ENCODE data around the gene CCNT1.
"Not testable (repeated sequence)": the region's sequence is repeated elsewhere in the genome, so short reads cannot be mapped to it uniquely, and the experiment has no call there.

The CCNT1 gene

DNA sequence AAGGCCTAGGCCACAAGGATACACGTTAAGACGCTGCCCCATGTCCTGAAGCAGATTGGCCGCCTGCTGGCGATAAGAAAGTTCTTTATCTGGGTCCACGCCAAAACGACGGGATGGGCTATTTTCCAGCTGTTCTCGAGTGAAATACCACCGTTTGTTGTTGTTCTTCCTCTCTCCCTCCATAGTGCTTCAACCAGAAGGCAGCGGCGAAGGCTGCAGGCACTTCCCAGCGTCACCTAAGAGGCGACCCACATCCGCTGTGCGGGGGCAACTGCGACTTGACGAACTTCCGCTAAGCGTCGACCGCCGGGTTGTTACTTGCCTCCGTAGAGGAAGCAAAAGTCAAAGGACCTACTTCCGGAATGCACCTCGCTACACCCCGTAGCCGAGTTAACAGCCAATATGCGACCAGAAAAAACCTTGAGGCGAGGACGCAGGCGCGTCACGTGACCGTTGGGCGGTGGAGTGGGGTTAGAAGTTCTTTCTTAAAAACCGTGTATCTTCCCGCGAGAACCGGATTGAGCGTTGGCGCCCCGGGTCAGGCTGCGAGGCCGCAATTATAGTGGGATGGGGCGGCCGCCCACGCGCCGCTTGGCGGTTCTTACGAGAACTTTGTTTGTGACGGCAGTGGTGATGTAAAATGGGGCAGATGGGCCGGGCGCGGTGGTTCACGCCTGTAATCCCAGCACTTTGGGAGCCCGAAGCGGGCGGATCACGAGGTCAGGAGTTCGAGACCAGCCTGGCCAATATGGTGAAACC is at the start of gene CCNT1:
TSS of gene CCNT1 (minus strand) at position 215 of the 759 bp plus-strand sequence. CDS start at position 183, 32 bp downstream.
- peak; percentile 98 for DNase-seq

DNA sequence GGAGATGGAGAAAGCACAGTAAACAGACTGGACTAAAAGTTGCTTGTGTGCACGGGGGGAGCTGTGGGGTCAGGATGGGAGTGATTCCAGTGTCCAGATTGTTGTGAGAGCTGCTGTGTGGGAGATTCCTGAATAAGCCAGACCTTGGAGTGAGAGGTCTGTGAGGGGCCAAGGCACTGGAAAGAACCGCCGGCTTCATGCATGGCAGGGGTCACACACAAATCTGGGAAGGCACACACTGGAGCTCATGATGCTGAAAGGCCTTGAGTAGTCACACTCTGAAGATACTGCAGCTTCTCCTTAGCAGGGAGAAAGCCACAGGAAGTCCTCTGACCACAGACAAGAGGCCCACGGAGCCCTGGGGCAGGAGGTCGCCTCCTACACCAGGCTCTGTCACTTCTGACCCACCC is 49.3 kb upstream of the CCNT1 start:
- no peak for DNase-seq

DNA sequence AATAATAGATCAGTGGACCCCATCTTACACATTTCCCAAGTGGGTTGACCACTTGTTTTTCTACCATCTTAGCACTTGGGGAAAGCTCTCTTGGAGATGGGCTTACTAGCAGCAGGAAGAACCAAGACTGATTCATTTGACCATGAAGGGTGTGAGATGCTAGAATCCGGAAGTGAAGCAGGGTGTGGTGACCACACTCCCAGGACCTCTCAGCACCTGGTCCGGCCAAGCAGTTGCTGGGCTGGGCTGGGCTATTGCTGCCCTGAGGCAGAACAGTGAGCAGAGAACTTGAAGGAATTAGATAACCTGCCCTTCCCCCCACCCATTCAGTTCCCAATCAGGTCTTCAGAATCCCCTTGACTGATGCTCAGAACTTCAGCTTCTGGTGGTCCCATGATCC is 48.0 kb upstream of the CCNT1 start:
- no peak for DNase-seq

DNA sequence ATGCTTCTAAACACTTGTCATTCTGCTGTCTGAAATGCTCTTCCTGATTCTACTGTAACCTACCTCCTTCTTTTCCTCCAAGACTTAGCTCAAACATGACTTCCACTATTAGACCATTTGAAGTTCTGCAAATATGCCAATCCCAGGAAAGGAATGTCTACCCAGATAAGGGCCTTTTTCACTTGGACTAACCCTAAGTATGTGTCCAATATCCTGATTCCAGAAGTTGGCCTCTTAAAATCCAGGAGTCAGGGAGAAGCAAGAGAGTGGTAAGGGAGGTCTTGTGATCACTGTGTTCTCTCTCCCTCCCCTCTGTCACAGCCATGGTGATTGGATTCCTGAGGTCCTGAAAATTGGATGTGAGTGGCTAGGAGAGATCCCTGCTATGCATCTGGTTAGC is 42.2 kb upstream of the CCNT1 start:
- DNase-seq = no peak

DNA sequence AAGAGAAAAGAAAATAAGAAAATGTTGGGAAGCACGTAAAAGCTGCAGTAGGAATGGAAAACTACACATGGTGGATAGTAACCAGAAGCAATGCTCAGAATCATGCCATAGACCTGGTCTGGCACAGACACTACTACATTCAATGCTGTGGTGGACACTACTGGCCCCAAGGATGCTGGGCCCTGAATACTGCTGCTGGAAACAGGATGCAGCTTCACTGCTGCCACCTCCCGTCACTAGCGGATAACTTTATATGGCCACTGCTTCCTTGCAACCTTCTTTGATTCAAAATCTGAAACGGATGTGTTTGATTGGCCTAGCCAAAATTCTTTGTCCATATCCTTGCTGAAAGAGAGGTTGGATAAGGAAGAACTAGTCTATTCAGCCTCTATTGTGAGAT is 41.7 kb upstream of the CCNT1 start:
- DNase-seq = no peak

DNA sequence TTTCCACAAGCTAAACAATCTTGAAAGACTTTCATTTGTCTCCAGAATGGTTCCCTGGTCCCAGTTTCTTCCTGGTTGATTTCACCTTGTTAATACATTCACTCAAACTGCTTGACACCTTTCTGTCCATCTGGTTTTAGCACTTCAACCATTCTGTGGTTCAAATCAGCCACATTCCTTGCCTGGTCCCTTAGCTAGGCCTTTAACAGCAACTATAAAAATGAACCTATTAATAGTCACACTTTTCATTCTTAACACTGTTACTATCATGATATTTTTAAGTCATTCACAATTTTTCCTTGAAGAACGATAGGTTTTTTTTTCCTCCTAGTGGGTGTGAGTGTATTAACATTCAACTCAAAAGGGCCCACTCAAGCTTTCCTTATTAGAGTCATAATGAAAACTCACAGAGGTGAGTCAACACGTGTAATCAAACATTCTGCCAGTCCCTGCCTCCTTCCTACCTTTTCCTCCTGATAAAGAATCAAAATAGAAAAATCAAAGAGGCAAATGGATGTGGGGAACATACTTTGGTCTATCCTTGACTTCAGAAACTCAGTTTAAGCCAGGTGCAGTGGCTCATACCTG is 34.4 kb upstream of the CCNT1 start:
- DNase-seq = no peak

DNA sequence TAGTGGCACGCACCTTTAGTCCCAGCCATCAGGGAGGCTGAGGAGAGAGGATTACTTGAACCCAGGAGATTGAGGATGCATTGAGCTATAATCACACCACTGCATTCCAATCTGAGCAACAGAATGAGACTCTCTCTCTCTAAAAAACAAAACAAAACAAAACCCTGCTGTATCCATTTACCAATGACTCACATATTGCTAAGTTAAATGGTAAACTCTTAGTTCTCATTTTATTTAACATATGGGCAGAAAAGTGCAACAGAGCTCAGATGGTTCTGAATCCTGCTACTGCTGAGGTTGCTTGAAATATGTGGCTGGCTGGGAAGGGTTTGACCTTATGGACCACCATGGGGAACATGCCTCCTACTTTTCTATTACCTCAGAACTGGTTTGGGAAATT is 33.7 kb upstream of the CCNT1 start:
- no peak for DNase-seq

DNA sequence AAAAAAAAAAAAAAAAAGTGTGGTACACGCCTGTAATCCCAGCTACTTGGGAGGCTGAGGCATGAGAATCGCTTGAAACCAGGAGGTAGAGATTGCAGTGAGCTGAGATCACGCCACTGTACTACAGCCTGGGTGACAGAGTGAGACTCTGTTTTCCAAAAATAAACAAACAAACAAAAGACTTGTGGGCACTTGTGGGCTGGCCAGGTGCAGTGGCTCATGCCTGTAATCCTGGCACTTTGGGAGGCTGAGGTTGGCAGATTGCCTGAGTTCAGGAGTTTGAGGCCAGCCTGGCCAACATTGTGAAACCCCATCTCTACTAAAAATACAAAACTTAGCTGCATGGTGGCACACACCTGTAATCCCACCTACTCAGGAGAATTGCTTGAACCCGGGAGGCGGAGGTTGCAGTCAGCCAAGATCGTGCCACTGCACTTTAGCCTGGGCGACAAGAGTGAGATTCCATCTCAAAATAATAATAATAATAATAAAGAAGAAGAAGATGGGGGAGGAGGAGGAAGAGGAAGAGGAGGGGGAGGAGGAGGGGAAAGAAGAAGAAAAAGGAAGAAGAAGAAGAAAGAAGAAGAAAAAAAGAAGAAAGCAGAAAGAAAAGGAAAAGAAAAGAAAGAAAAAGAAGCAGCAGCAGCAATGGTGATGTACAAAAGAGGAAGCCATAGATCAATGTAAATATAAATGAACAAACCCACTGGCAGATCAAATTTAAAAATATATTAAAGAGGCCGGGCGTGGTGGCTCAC is 27.9 kb upstream of the CCNT1 start:
- no peak for DNase-seq

DNA sequence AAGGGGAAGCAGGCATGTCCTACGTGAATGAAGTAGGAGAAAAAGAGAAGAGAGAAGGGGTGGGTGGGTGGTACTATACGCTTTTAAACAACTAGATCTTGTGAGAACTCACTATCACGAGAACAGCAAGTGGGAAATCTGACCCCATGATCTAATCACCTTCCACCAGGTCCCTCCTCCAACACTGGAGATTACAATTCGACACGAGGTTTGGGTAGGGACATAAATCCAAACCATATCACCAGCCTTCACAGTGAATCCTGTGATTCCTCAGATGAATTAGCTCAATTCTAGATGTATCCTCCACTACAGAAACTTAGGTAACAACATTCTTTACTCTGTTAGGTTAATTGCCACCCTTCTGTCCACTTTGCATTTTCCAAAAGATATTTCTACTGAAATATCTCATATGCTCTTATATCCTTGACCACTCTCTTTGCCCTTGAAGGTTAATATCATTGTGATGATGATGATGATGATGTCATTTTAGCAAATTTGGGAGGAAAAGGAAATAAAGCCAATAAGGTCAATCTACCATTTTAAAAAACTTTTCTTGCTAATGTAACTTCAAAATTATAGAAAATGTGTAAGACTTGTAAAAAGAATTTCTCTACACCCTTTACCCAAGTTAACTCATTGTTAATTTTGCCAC is 23.2 kb upstream of the CCNT1 start:
- no peak for DNase-seq

DNA sequence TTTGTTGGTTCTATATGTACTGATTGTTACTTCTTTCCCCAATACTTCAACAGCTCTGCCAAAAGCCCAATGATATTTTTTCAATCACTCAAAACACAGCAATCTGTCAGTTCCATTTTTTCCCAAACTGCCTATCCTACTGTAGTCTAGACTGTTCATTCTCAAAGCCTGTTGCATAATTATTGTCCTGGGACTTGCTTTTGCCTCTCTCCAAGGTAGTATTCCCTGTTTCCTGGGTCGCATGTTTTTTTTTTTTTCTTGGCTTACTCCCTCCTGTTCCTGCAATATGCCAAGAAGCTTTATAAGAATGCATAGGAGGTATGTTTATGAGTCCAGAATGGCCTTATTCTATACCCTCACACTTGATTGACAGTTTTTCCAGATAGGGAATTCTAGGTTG is 19.9 kb upstream of the CCNT1 start:
- no peak for DNase-seq

DNA sequence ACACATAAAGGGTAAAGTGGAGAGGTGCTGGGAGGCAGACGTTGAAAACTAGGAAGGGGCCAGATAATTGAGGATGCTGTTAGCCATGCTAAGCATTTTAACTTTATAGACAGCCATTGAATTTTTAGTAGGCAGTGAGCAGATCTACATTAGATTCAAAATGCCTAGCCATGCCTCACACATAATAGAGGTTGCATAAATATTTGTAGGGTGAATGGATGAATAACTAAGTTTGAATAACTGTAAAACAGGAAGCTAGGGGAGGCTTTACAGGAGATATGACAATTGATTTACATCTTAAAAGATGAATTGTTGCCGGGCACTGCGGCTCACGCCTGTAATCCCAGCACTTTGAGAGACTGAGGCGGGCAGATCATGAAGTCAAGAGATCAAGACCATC is 12.3 kb upstream of the CCNT1 start:
- no peak for DNase-seq

DNA sequence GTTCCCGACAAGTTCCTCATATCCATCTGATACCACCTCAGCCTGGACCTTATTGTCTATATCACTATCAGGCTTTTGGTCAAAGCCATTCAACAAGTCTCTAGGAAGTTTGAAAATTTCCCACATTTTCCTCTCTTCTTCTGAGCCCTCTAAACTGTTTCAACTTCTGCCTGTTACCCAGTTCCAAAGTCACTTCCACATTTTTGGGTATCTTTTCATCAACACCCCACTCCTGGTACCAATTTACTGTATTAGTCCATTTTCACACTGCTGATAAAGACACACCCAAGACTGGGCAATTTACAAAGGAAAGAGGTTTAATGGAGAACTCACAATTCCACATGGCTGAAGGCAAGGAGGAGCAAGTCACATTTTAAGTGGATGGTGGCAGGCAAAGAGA is 4.2 kb upstream of the CCNT1 start:
- DNase-seq = not testable (repeated sequence)

DNA sequence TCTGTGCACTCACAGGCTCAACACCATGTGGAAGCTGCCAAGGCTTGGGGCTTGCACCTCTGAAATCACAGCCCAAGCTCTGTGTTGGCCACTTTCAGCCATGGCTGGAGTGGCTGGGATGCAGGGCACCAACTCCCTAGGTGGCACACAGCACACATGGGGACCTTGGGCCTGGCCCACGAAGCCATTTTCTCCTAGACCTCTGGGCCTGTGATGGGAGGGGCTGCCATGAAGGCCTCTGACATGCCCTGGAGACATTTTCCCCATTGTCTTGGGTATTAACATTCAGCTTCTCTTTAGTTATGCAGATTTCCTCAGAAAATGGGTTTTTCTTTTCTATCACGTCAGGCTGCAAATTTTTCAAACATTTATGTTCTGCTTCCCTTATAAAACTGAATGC is 3.7 kb upstream of the CCNT1 start:
- DNase-seq = not testable (repeated sequence)

DNA sequence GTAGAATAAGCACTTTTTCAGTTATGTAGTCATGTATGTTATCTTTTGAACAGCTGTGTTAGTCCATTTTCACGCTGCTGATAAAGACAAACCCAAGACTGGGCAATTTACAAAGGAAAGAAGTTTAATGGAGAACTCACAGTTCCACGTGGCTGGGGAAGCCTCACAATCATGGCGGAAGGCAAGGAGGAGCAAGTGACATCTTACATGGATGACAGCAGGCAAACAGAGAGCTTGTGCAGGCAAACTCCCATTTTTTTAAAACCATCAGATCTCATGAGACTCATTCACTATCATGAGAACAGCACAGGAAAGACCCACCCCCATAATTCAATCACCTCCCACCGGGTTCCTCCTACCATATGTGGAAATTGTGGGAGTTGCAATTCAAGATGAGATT is 2.5 kb upstream of the CCNT1 start:
- not testable (repeated sequence) for DNase-seq

DNA sequence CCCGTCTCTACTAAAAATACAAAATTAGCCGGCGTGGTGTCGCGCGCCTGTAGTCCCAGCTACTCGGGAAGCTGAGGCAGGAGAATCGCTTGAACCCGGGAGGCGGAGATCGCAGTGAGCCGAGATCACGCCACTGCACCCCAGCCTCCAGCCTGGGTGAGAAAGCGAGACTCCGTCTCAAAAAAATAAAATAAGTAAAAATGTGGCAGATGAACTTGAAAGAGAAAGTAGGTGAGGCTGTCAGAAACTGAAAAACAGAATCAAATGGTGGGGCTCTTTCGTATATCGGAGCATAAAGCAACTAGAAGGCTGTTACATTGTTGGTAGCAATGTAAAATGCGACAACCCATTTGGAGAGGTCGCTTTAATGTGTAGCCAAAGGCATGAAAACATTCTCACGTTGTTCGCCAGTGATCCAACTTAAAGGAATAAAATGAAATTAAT is 767 bp upstream of the CCNT1 start:
- no peak for DNase-seq

DNA sequence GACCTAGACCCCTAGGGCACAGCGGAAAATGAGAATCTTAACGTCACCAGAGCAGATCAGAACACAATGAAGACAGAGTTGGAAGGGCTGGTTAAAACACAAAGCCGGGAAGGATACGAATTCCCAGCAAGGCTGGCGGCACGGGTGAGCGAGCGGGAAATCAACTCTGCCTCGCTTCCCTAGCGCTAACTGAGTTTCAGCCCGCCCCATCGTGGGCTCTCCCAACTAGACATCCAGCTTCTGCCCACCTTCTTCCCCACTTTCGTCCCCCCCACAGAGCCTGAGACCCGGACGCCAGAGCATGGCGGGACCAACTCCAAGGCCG is 377 bp downstream of the CCNT1 start:
- no peak for DNase-seq

DNA sequence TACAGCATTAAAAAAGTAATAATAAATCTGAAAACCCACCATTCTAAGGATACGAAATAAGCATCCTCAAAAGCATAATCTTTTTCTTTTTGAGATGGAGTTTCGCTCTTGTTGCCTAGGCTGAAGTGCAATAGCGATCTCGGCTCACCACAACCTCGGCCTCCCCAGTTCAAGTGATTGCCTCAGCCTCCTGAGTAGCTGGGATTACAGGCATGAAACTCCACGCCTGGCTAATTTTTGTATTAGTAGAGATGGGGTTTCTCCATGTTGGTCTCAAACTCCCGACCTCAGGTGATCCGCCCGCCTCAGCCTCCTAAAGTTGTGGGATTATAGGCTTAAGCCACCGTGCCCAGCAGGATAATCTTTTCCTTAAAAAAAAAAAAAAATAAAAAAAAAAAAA is 4.3 kb downstream of the CCNT1 start:
- DNase-seq = no peak

DNA sequence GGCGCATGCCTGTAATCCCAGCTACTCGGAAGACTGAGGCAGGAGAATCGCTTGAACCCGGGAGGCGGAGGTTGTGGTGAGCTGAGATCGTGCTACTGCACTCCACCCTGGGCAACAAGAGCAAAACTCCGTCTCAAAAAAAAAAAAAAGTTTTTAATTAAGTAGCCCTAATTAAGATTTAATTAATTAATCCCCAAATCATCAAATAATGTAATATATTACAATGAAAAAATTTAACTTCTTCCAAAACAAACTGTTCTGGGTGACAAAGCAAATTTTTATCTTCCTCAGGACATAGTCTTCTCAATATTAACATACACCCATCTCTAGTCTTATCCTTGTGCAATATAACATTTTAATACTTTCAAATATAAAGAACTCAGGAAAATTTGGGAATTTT is 17.7 kb downstream of the CCNT1 start:
- not testable (repeated sequence) for DNase-seq

DNA sequence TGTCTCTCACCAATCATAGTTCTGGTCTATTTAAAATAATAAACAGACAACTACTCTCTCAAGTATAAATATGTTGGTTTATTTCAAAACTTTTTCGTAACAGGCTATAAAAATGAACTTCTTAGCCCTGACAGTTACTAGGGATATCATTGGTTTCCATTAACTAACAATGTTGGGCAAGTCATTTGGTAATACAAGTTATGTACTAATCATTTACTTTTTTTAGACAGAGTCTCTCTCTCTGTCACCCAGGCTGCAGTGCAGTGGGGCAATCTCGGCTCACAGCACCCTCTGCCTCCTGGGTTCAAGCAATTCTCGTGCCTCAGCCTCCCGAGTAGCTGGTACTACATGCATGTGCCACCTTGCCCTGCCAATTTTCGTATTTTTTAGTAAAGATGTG is 19.9 kb downstream of the CCNT1 start:
- DNase-seq = no peak

DNA sequence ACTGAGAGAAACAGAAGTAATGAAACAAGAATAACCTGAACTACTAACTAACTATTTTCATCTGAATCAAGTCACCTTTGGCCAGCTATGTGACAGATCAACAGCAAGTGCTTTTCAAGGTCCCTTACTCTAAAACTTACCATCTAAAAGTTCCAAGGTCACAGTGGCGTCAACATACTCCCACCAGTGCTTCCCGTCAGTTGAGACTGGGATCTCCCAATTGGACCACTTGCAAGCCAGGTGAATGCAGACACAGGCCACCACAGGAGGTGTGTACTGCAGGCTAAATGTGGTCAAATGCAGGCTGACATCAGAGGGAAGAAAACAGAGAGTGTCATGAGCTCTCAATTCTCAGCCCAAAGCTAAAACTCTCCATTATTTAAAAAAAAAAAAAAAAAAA is 20.6 kb downstream of the CCNT1 start:
- DNase-seq = no peak

DNA sequence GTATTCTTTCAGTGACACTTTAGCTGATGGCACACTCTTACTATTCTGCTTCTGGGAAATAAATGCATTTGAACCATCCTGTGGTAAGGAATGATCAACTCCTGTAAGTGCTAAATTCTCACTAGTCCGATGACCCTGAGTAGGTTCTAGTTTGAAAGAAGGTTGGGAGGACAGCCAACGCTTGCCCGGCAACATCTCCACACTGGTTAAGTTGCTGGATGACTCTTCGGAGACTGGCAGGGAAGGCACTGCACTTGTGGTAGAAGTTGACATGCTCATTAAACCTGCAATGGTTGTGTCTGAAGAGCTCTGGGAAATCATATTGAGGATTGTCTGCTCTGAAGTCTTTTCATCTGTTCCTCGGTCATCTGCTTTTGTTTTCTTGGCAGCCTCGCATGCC is 22.5 kb downstream of the CCNT1 start:
- no peak for DNase-seq

DNA sequence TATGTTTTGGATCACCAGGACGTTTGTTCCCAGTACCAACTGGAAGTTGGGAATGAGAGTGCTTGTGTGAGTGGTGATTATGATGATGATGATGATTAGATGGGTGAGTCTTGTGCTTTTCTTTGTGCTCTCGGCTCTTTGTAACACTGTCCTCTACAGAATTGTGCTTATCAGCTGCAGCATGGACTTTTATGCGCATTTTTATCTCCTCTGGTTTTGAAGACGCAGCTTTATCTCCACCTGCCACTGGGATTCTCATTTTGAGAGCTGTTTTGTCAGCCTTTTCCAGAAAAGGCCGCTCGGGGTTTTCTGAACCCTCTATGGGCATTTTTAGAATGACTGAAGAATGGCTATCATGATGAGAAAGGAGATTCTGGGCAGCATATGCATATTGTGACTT is 22.9 kb downstream of the CCNT1 start:
- no peak for DNase-seq

DNA sequence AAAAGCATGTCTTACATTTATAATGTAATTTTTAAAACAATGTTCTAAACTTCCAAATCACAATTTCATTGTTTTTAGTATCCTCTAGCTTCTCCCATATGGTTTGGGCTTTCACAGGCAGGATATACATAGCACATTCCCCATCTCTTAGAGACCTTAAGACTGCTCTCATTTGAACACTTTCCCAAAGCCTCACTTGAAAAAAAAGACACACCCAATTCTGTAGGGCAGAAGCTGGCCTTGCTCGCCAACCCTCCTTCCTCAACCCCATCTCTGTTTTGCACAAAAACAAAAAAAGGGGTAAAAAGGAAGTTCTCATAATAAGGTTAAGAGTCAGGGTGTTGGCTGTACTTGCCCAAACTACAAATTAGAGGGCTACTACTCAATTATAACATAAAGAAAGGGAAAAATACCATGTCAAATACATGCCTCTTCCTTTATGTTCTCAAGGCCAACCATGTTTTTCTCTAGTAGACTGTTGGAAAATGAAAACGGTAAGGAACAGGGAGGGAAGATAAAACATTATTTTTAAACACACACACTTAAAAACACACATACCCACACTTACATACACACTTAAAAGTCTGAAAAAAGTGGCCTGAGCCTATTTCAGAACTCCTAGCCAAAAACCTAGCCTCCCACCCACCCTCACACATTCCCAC is 24.6 kb downstream of the CCNT1 start:
- no peak for DNase-seq

Data from activated CD4-positive, alpha-beta T cell treated with anti-CD3 and anti-CD28 coated beads, Interleukin-2, amount 50 U/mL, for 1 hour (primary cell).